DOHH2 (cell line): ENCODE results near the gene ASXL2.

ENCODE experiments used
- EZH2phosphoT487 ChIP-seq: fragments of 200-600 bp; sonication (generic); IDR thresholded peaks from 2 replicates; pipeline ENCODE4 v1.6.1; 2017; ENCODE audit warnings: borderline replicate concordance, mild to moderate bottlenecking, antibody characterized with exemption, low read length, moderate library complexity, mixed read lengths
- TF ChIP-seq, protein P1 (sequence below): fragments of 200-600 bp; sonication (generic); IDR thresholded peaks from one replicate; pipeline ENCODE4 v1.5.1; 2014; ENCODE audit warnings: antibody characterized with exemption, mild to moderate bottlenecking, low read depth, low read length; ENCODE audit not compliant: poor library complexity, severe bottlenecking

DNA sequence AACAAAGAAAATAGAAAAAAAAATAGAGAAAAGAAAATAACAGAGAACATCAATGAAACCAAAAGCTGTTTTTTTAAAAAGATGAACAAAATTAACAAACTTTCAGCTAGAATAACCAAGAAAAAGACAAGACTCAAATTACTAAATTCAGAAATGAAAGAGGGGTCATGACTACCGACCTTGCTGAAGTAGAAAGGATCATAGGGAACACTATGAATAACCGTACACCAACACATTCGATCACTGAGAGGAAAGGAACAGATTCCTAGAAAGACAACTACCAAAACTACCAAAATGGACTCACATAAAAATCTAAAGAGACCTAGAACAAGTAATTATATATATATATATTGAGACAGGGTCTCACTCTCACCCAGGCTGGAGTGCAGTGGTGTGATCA lies 167.5 kb downstream of the ASXL2 start:
- TF ChIP-seq, protein P1, sequence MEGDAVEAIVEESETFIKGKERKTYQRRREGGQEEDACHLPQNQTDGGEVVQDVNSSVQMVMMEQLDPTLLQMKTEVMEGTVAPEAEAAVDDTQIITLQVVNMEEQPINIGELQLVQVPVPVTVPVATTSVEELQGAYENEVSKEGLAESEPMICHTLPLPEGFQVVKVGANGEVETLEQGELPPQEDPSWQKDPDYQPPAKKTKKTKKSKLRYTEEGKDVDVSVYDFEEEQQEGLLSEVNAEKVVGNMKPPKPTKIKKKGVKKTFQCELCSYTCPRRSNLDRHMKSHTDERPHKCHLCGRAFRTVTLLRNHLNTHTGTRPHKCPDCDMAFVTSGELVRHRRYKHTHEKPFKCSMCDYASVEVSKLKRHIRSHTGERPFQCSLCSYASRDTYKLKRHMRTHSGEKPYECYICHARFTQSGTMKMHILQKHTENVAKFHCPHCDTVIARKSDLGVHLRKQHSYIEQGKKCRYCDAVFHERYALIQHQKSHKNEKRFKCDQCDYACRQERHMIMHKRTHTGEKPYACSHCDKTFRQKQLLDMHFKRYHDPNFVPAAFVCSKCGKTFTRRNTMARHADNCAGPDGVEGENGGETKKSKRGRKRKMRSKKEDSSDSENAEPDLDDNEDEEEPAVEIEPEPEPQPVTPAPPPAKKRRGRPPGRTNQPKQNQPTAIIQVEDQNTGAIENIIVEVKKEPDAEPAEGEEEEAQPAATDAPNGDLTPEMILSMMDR = no peak
- no peak for TF ChIP-seq EZH2phosphoT487
